Ovary (tissue), 9 donors: ENCODE data around the gene FARP1. TPM values are rescaled to one million over a fixed set of nuclear protein-coding genes. Genes with fewer than 3 reads are reported as not detected.

Experiments used
- DNase-seq, 5 donors: peaks; one replicate each; pipeline ENCODE4 v3.0.0-alpha.2; 2019 to 2020
- H3K27ac ChIP-seq, 2 donors: fragments of 200-600 bp; one replicate each; pipeline versions ENCODE4 v1.5.1 to v1.8.0; 2019 to 2022
- H3K27me3 ChIP-seq: fragments of 200-600 bp; one replicate; pipeline ENCODE4 v1.8.0; 2022
- H3K36me3 ChIP-seq: fragments of 200-600 bp; sonication (generic); one replicate; pipeline ENCODE4 v1.5.1; 2019
- H3K4me1 ChIP-seq: one replicate; pipeline ENCODE4 v1.8.1; 2013; ENCODE audit warnings: mild to moderate bottlenecking, moderate library complexity; ENCODE audit not compliant: insufficient read depth
- H3K4me3 ChIP-seq: fragments of 200-600 bp; sonication (generic); one replicate; pipeline ENCODE4 v1.5.1; 2017
- H3K9me3 ChIP-seq, 2 donors: fragments of 200-600 bp in 1 of 2; sonication (generic) in 1 of 2; one replicate each; pipeline versions ENCODE4 v1.5.1 to v1.8.1; 2013 to 2019; ENCODE audit warnings: mild to moderate bottlenecking in 1 of 2, moderate library complexity in 1 of 2
- EP300 ChIP-seq: sonication (generic); formaldehyde crosslinking; IDR thresholded peaks from one replicate; pipeline ENCODE4 v1.6.1; 2017; ENCODE audit warnings: antibody characterized with exemption
- POLR2A ChIP-seq: fragments of 450-650 bp; IDR thresholded peaks from one replicate; pipeline ENCODE4 v1.6.1; 2017; ENCODE audit warnings: antibody characterized with exemption, mild to moderate bottlenecking, moderate library complexity
- WGBS, 3 donors: extraction: QIAGEN DNeasy Blood & Tissue Kit in 1 of 3; methylation state at CpG; one replicate each; pipeline versions ENCODE4 v1.1.5 to v1.1.7; 2013 to 2017; 5-methylcytosine and 5-hydroxymethylcytosine counted together
- intact Hi-C, 4 donors: fragments of 100-400 bp; cut with DNase I; formaldehyde crosslinking; loops; one replicate each; pipeline versions ENCODE4 v1.11.0 to v1.15.1; 2022 to 2023
- polyA plus RNA-seq, 2 donors: library from polyadenylated mRNA; stranded (reverse); fragments of 200-250 nt in 1 of 2; fragments of 350-450 nt in 1 of 2; fragmentation: Illumina TruSeq in 1 of 2; extraction: RNeasy Lipid Tissue Mini Kit (QIAGEN cat#74804) in 1 of 2; gene quantifications; one replicate each; pipeline ENCODE4 v1.2.3, GENCODE V29; 2013 to 2014
- total RNA-seq, 7 donors: library from RNA; depleted of rRNA in 2 of 7; stranded (reverse); fragments of >200 nt in 2 of 7; fragmentation: NEBNext Ultra II Directional in 3 of 7; extraction: Animal tissue kit (Norgen Biotek cat#: 25700) in 3 of 7; gene quantifications; one replicate each; pipeline versions ENCODE4 v1.1.0 to v1.2.4, GENCODE V29; 2016 to 2023
- TF ChIP-seq, protein P1 (sequence below), 3 donors: fragments of 450-650 bp in 2 of 3; fragments of 200-600 bp in 1 of 3; IDR thresholded peaks; one replicate each; pipeline versions ENCODE4 v1.5.1 to v1.8.0; 2016 to 2022; ENCODE audit warnings: antibody characterized with exemption in 3 of 3, mild to moderate bottlenecking in 1 of 3
- donor health status: DM: no; HTN: no; CAD: no; lungs with moderate emphysema.
- donor health status: DM: no; HTN: no; CAD: no.
- donor health status: Bipolar disorder and iron deficiency.
- donor health status: DM: yes; HTN: yes; CAD: no.
- donor health status: DM: no; HTN: no; CAD: no.
- donor health status: DM: yes; HTN: yes; CAD: no.

FARP1 gene
- total and polyA plus RNA-seq, 9 donors: 10.2 to 90.1 (median 35.6) TPM

DNA sequence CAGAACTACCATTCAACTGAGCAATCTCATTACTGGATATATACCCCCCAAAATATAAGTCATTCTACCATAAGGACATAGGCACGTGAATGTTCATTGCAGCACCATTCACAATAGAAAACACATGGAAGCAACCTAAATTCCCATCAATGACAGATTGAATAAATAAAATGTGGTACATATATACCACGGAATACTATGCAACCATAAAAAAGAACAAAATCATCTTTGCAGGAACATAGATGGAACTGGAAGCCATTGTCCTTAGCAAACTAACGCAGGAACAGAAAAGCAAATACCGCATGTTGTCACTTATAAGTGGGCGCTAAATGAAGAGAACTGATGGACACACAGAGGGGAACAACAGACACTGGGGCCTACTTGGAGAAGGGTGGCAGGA is 20.0 kb downstream of the FARP1 start:
- no peak for DNase-seq
- Histone ChIP-seq H3K27ac (no peak overlapping the region), H3K9me3 (no peaks in the 10 kb centered on the region), H3K36me3 (no peaks in the 10 kb centered on the region), H3K4me3 (no peak overlapping the region), H3K4me1 (peaks cover 2% of the 10 kb centered on the region), H3K27me3 (no peaks in the 10 kb centered on the region)
- 95 to 99% (median 98%) methylated on average over 5 of the region's 5 CpGs for WGBS, 3 donors
- TF ChIP-seq EP300 (no peak), POLR2A (no peak)
- TF ChIP-seq, protein P1, sequence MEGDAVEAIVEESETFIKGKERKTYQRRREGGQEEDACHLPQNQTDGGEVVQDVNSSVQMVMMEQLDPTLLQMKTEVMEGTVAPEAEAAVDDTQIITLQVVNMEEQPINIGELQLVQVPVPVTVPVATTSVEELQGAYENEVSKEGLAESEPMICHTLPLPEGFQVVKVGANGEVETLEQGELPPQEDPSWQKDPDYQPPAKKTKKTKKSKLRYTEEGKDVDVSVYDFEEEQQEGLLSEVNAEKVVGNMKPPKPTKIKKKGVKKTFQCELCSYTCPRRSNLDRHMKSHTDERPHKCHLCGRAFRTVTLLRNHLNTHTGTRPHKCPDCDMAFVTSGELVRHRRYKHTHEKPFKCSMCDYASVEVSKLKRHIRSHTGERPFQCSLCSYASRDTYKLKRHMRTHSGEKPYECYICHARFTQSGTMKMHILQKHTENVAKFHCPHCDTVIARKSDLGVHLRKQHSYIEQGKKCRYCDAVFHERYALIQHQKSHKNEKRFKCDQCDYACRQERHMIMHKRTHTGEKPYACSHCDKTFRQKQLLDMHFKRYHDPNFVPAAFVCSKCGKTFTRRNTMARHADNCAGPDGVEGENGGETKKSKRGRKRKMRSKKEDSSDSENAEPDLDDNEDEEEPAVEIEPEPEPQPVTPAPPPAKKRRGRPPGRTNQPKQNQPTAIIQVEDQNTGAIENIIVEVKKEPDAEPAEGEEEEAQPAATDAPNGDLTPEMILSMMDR (IDR thresholded peaks at IDR 0.05): no peak
- intact Hi-C loops: no loop called here

DNA sequence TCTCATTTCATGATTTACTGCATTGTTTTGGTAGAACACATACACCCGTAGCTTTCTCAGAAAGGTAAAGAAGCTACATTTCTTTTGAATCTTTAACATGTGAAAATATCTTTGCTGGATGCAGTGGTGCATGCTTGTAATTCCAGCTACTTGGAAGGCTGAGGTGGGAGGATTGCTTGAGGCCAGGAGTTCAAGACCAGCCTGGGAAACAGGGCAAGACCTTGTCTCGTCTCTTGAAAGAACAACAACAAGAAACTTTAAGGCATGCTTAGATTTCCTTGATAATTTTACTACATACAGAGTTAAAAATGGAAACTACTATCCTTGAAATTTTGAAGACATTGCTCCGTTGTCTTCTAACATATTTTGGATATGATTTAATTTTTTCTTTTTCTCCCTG is 26.4 kb downstream of the FARP1 start:
- no peak for TF ChIP-seq EP300
- TF ChIP-seq, protein P1 (IDR thresholded peaks at IDR 0.05): no peak
- no peak for TF ChIP-seq POLR2A
- Histone ChIP-seq H3K27ac (no peak overlapping the region), H3K27me3 (no peaks in the 10 kb centered on the region), H3K36me3 (no peaks in the 10 kb centered on the region), H3K4me3 (no peak overlapping the region), H3K4me1 (peaks cover 17% of the 10 kb centered on the region), H3K9me3 (no peaks in the 10 kb centered on the region)
- intact Hi-C loops: no loop called here
- DNase-seq: no peak
- 26 to 48% (median 40%) methylated on average over 3 of the region's 3 CpGs for WGBS, 3 donors

DNA sequence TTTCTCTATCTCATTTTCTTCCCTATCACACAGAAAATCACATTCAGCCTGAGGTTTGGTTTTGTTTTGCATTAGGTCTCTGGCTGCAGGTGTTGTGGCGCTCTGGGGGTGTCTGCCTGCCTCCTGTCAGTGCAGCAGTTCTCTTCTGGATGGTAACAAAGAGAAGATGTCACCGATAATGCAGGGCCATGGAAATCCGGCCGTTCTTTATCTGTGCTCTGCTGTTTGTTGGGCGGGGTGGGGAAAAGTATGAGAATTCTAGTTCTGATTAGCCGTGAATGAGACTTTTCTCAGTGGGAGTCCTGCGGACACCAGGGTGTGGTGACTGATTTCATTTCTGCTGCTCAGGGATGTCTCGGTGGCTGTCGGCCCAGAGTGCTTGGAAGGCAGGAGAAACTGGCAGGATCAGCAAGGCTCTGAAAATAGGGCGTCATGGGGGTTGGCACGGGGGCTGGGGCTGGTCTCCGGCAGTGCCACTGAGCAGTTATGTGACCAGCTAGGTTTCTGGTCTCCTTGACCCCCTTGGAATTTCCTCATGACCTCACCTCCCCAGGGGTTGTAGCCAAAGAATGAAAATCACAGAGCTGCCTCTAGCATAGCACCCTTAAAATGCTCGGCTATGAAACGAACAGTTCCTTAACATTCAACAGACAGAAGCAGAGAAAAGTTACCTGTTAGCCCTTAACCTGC is 29.2 kb downstream of the FARP1 start:
- peak in 3 of 5 donors; percentile 16 to 60 (median 38) for DNase-seq
- no peak for TF ChIP-seq EP300
- TF ChIP-seq POLR2A: no peak
- TF ChIP-seq, protein P1 (IDR thresholded peaks at IDR 0.05): no peak
- Histone ChIP-seq H3K27me3 (no peaks in the 10 kb centered on the region), H3K4me1 (peaks cover 20% of the 10 kb centered on the region), H3K4me3 (no peak overlapping the region), H3K36me3 (no peaks in the 10 kb centered on the region), H3K9me3 (no peaks in the 10 kb centered on the region), H3K27ac (peak overlapping the region in 1 of 2 donors; percentile 62)
- 14 to 16% (median 14%) methylated on average over 14 of the region's 14 CpGs for WGBS, 3 donors
- intact Hi-C loops: no loop called here

DNA sequence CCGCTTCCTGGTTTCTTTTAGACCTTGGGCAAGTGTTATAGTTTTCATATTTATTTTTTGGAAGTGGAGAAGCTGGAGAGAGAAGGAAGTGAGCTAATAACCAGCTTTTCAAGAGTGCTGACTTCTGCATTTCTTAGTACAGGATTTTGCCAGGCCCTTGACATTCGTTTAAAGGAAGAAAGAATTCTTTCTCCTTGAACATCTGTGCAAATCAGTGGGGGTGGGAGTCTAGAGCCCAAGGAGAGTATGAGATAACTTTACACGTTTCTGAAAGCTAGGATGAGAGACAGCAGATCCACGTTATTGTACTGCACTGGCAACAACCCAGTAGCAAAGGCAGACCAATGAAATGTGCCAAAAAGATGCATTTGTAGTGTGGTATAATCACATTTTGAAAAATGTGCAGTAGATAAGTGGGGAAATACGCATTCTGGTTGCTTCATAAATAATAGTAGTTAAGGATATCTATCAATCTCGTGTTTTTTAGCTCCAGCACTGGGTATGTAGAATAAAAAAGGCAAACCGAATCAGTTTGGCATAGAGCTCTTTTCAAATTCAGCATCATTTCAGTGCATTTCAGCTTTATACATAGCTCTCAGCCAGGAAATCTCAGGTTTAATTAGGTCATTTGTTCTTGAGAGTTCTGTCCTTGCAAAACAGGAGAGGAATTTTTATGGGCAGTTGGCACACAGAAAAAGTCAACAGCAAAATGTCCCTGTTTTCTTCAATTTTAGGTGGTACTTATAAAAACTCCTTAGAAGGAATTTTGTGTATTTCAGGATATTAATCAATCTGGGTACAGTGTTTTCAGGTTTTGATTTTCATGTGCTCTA is 29.9 kb downstream of the FARP1 start:
- no peak for TF ChIP-seq POLR2A
- TF ChIP-seq, protein P1 (IDR thresholded peaks at IDR 0.05): no peak
- TF ChIP-seq EP300: no peak
- Histone ChIP-seq H3K4me3 (no peak overlapping the region), H3K9me3 (no peaks in the 10 kb centered on the region), H3K36me3 (no peaks in the 10 kb centered on the region), H3K4me1 (peaks cover 20% of the 10 kb centered on the region), H3K27ac (peak overlapping the region in 1 of 2 donors; percentile 62), H3K27me3 (no peaks in the 10 kb centered on the region)
- DNase-seq: no peak
- intact Hi-C loops: no loop called here
- 9 to 12% (median 11%) methylated on average over 7 of the region's 7 CpGs for WGBS, 3 donors
